LoVo (cell line): ENCODE results near the gene TRIP6.
"Not testable (repeated sequence)": the region's sequence is repeated elsewhere in the genome, so short reads cannot be mapped to it uniquely, and the experiment has no call there.

ENCODE experiments used
- DNase-seq: peaks from one replicate; pipeline ENCODE4 v3.0.0-alpha.2; 2016; ENCODE audit warnings: low spot score

Gene TRIP6

DNA sequence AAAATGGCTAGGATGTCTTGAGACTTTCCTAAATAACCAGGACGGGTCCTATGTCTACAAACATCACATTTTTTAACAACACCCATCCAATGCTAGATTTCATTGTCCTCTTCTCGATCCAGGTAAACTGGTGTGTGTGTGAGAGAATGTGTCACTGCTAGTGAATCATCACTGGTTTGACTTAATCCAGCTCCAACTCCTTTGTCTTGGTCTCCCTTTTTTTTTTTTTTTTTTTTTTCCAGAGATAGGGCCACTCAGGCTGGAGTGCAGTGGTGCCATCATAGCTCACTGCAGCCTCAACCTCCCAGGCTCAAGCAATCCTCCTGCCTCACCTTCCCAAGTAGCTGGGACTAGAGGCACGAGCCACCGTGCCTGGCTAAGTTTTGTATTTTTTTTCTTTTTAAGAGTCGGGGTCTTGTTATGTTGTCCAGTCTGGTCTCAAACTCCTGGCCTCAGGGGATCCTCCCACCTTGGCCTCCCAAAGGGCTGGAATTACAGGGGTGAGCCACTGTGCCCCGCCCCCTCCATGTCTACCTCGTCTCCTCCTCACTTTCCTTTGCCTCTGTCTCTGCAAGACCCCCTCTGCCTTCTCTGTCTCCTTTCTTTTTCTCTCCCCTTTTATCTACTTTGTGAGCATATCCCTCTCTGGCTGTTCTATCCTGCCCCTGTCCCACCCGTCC lies 24.5 kb downstream of the TRIP6 start:
- DNase-seq = no peak

DNA sequence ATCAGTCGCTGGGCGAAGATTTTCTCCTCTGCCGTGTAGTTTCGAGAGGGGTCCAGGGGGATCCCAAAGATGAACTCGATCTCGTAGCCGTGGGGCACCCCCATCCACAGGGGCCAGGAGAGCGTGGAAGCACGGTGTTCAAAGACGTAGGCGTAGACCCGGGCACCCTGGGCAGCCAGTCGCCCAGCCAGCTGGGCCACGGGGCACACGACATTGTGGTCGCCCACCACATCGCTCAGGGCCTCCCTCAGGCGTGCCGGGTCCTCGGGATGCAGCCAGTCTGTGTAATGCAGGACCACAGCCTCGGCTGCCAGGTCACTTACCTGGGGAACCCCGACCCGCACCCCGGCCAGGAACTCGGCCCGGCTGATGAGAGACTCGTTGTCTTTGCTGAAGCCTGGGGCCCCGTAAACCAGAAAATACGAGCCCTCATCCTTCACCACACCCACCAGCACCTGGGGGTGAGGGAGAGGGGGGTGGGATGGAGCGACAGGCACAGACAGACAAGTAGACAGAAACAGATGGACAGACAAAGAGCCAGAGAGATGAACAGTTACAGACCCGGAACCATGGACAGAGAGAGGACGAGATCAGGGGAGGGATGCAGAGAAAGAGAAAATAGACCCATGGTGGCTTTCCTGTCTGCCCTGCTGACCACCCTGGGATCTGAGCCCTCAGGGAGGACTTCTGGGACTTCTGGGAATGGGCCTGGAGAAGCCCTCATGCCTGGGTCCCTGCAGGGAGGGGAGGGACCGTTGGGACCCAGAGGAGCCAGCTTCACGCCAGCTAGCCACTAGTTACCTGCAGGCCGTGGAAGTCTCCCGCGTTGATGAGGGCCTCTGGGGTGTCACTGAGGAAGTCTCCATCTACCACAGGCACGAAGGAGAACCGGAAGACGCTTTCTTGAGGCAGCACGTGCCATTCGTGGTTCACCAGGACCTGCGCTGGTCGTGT lies 25.5 kb downstream of the TRIP6 start:
- no peak for DNase-seq

DNA sequence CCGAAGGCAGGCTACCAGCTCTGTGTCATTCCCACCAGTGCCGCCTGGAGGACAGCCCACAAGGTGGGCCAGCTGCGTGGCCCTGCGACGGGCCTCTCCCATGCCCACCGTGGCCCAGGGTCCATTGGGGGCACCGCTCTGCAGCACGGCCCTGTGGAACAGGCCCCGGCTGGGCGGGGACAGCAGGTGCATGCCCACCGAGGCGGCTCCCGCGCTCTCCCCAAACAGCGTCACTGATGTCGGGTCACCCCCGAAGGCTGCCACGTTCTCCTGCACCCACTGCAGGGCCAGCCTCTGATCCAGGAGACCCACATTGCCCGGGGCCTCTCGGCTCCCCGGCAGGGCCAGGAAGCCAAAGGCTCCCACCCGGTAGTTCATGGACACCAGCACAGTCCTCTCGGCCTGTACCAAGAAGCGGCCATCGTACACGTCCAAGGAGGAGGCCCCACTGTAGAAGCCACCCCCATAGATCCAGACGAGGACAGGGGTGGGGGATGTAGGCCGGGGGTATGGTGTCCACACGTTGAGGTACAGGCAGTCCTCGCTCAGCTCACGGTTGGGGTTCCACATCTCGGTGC lies 26.2 kb downstream of the TRIP6 start:
- no peak for DNase-seq

DNA sequence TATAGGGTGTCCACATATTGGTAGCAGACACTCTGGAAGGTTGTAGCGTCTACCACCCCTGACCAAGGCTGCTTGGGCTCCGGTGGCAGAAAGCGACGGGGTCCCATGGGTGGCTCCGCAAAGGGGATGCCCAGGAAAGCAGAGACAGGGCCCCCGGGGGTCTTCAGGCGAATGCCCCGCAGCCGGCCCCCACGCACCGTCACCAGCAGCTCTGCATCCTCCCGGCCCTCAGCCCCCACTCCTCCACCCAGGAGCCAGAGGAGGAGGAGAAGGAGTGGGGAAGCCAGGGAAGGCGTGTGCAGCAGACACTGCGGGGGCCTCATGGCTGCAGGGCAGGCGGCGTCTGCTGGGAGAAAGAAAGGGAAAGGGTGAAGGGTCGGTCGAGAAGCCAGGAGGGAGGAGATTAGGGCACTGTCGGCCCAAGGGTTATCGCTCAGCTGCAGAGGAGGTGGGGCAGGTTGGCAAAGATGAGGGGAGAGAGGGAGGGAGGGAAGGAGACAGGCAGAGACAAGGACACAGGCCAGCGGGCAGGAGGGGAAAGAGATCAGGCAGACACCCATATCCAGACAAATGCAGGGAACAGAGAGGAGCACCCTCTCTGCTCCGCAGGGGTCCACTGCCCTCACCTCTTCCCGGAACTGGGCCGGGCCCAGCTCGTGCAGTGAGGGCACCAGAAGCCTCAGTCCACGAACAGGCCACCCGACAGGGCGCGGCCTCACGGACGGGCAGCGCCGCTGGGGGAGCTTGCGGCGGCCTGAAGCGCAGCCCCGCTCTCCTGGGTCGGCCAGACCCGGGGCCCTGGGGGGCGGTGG lies 26.9 kb downstream of the TRIP6 start:
- no peak for DNase-seq

DNA sequence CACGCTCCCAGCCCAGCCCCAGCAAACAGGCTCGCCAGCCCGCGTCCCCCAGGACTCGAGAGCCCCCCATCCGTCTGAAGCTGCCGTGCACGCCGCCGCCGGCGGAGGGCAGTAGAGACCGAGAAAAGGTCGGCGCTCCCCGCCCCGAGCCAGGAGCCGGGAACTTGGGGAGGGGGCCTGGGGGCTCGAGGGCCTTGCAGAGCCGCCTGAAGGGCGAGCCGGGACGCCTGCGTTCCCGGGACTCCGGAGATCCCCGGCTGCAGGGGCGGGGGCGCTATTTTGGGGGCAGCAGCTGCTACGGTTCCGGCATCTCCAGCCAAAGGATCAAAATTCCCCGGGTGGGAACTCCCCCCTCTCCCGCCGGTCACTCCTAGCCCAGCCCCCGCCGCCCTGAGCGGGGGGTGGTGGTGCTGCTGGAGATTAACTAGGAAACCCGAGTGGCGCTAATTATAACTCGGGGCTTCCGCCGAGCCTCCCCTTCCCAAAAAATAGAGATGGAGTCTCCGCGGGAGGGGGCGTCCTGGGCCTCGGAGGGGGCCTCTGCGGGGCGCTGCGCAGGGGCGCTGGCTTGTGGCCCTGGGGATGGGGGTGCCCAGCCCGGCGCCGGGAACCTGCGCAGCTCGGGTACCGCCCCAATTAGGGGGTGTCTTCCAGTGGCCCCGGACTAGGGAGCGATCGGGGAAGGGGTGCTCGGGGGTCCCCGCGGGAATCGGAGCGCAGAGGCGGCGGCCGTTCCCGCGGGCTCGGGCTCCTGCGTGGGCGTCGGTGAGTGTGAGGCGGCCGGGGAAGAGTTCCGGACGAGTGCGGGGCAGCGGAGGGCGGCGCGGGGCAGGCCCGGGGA lies 27.9 kb downstream of the TRIP6 start:
- DNase-seq = peak; percentile 57

DNA sequence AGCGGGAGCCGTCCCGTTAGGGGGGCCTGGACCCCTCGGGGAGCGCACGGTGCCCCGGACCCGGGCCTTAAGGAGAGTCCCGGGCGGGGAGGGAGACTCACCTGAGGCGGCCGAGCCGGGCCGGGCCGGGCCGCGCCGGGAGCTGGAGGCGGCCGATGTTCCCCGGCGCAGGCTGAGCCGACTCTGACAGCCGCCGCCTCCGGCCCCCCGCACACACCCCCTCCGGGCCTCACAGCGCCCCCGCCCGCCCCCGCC lies 28.4 kb downstream of the TRIP6 start, which contains the start of gene ACHE:
Gene ACHE, minus strand, starts transcription at position 188 of the 255 bp plus-strand sequence. CDS start 1,656 bp downstream, outside the sequence.
- no peak for DNase-seq

DNA sequence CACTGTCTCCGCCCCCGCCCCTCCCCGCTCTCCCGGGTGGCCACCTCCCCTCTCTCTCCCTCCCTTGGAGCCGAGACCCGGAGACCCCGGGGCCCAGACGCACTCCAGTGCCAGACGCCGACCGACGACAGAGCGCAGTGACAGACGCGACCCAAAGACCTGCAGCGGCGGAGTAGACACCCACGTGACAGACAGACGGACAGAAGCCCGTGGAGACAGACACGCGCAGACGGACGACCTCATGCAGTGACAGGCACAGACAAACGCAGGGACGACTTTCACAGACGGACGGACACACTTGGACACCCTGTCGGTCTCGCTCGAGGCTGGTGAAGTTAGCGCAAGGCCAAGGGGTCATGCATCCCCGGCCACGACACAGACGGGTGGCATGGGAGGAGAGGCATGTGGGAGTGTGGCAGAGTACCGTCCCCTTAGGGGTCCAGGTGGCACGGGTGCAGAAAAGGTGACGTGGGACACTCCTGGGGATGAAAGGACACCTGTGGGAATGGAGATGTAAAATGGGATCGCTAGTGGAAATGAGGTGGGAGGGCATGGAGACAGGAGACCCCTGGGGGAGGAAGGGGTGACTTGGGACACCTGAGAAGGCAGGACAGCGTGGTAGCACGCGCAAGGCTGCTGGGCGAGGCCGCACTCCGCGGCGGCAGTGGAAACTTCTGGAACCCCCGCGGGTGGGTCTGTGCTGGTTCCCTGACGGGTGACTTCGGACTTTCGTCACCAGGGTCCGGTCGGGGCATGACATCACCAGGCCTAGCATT lies 29.0 kb downstream of the TRIP6 start:
- peak; percentile 63 for DNase-seq

DNA sequence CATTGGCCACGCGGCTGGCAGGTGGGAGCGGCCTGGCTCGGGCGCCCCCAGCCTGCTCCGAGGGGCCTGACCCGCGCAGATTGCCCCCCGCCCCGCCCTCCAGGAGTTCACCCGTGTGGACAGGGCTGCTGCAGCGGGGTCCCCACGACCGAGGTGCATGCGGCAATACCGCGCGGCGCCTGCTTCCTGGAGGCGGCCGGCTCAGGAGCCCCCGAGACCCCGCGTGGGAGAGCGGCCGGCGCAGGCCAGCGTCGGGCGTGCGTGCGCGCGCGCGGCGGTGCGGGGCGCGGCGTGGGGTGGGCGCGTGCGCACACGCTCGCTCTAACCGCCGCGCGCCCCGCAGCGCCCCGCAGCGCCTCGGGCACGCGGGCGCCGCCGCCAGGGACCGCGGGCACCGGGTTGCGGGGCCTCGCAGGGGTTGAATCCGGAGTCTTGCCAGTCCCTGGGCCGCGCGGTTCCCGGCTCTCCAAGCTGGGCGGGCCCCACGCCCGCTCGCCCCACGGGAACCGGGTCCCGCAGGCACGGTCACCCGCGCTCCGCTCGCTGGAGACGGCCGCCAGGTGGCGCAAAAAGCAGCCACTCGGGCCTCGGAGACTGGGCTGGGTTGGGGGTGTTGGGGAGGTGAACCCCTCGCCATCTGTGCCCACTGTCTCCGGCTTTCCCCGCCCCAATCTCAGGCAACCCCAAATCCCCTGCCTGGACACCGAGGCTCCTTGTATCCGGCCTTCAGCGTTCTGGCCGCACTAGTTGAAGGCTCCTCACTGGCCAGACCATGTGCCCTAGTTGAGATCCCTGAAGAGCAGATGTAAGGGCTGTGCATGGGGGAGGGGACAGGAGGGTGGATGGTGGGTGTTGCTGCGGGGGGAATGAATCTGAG lies 29.8 kb downstream of the TRIP6 start:
- peak; percentile 63 for DNase-seq

DNA sequence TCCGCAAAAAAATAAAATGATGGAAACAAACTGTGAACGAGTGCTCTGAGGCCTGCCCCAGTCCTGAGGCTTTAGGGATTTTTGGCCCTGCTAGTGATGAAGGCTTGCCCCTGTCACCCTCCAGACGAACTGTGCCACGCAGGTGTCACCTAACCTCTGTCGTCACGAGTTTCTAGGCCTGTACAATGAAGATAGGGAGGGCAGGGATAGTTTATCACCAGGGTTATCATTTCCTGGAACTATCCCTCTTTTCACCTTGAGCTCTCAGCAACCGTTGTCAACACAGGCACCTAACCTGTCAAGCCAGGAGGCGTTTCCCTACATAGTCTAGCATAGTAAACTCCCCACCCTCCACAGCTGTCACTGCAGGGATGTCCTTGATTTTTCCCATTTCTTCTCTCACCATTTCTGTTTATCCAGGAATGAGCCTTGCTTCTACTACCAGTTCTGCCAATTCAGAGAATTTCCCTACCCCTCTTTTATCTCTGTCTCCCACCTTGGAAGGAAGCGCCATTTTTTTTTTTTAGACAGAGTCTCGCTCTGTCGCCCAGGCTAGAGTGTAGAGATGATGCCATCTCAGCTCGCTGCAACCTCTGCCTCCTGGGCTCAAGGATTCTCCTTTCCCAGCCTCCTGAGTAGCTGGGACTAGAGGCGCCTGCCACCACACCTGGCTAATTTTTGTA lies 30.7 kb downstream of the TRIP6 start:
- no peak for DNase-seq

DNA sequence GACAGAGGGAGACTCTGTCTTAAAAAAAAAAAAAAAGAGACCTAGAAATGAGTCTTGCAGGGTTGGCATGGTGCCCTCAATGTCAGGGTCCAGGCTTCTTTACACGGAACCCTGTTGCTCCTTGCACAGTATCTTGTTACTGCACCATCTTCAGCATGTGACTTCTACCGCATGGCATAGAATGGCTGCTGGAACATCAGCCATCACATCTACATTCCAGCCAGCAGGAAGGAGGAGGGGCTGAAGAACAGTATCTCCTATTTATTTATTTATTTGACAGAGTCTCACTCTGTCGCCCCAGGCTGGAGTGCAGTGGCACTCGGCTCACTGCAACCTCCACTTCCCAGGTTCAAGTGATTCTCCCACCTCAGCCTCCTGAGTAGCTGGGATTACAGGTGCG lies 32.2 kb downstream of the TRIP6 start:
- DNase-seq = no peak

DNA sequence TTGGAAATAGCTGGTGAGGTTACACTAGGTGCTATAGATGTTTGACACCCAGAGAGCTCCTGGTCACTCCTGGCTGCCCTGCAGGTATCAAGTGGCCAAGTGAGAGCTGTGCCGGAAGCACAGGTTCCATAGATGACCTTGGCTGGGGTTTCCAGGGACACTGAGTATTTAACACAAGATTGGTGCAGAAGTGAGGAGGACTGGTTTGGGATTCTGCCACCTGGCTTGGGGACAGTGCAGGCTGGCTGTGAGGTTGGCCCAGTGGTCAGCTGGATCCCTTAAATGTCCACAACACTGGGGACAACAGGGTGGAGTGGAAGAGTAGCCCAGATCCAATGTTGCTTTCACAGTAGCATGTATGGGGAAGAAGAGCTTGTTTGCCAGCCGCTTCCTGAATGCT lies 33.8 kb downstream of the TRIP6 start:
- no peak for DNase-seq

DNA sequence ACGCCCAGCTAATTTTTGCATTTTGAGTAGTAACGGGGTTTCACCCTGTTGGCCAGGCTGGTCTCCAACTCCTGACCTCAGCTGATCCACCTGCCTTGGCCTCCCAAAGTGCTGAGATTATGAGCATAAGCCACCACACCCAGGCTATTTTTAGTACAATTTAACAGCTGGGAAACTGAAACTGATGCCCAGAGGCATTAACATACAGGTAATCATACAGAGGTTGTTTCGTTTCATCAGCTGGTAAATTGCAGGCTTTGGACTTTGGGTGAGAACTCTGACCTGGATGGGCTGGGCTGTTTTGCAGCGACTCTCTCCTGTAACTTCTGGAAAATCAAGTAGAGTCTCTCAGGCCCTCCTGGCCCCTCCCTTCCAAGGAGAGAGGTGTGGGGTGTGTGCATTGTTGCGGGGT lies 34.7 kb downstream of the TRIP6 start:
- DNase-seq = peak; percentile 68

DNA sequence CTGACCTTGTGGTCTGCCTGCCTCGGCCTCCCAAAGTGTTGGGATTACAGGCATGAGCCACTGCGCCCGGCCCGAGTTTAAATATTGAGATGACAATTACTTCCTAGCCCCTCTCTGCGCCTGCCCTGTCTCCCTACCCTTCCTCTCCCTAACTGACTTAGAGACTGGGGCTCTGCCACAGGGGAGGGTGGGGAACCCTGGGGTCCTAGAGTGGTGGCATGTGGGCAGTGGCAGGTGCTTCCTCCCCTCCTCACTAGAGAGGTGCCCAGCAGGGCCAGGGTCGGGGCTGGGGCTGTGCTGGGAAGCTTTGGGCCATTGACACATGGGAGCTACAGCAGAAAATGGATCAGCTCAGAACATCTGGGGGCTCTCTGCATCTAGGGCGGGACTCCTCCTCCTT lies 35.5 kb downstream of the TRIP6 start:
- no peak for DNase-seq

DNA sequence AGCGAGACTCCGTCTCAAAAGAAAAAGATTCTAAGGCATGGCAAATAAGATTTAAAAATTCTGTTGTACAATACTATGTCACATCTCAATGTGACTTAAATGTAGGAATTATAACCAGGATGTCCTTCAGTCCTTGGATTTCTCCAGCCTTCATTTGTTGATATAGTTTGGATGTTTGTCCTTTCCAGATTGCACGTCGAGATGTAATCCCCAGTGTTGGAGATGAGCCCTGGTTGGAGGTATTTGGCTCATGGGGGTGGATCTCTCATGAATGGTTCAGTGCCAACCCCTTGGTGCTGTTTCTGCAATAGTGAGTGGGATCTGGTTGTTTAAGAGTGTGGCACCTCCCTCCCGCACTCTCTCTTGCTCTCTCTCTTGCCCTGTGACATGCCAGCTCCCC lies 41.3 kb downstream of the TRIP6 start:
- no peak for DNase-seq

DNA sequence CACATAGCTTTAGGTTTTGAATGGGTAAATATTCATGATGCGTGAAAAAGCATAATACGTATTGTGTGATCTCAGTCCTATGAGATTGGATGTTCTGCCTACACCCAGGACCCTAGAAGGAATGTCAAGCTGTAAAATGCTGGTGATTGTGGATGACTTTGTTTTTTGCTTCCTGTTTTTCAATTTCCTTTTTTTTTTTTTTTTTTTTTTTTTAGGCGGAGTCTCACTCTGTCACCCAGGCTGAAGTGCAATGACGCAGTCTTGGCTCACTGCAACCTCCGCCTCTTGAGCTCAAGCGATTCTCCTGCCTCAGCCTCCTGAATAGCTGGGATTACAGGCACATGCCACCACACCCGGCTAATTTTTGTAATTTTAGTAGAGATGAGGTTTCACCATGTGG lies 43.3 kb downstream of the TRIP6 start:
- not testable (repeated sequence) for DNase-seq

DNA sequence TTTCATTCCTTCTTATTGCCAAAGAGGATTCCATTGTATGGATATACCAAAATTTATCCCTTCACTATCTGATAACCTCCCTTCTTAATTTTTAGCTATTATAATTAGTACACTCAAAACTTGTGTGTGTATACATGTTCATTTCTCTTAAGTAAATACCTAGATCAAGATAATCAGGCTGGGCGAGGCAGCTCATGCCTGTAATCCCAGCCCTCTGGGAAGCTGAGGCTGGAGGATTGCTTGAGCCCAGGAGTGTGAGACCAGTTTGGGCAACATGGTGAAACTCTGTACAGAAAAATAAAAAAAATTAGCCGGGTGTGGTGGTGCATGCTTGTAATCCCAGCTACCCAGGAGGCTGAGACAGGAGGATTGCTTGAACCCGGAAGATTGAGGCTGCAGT lies 44.3 kb downstream of the TRIP6 start:
- no peak for DNase-seq

DNA sequence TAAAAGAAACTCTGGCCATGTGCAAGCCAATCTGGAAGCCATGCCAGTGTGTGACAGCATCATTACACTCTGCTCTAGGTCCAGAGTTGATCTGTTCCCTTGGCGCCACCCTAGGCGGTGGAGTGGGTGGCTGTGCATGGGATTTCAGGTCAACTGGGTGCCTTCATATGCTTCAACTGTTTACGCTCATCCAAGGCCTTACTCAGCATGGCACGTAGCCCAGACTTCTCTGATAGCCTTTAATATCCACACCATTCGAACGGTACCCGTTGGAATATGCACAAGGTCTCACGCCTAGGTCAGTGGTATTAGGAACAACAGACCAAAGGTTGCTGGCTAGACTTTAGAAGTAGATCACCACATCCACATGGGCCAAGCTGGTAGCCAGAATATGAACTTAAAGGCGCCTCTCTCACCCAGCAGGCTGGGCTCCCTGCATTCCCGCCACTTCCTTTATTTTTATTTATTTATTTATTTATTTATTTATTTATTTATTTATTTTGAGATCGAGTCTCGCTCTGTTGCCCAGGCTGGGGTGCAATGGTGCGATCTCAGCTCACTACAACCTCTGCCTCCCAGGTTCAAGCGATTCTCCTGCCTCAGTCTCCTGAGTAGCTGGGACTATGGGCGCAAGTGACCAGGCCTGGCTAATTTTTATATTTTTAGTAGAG lies 47.2 kb downstream of the TRIP6 start:
- no peak for DNase-seq

DNA sequence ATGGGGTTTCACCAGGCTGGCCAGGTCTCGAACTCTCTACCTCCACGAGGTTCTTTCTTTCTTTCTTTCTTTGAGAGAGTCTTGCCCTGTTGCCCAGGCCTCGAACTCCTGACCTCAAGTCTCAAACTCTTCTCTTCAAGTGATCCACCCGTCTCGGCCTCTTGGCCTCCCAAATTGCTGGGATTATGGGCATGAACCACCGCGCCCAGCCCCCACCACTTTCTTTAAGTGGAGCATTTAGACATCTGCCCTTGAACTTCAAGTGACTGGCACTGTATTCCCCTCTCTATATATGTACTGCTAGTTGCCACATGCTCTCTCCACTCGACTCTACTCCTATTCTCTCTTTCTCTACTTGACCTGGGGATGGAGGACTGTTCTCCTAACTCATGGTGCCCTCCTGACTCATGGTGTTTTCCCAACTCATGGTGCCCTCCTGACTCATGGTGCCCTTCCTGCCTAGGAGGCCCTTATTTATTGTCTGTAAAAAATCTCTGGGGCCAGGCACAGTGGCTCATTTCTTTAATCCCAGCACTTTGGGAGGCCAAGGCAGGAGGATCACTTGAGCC lies 47.8 kb downstream of the TRIP6 start:
- no peak for DNase-seq
